Measurements from ENCODE around the gene NELL1.

DNA sequence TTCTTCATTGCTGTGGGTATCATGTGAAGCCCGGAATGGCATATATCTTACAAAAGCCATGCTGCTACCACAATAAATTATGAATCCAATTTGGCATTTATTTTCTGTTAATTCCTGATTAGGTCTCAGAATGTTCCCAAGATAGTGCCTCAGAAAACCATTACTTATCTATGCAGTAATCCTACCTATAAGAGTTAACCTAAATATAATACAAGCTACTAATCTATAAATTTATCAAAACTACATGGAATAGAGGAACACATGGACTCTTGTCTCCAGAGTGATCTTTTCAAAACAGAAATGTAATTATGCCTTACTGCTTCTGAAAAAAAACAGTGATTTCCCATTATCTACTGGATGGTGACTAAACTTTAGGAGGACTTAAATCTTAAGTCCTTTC is 835.7 kb downstream of the NELL1 start:
- TF ChIP-seq, protein P1, sequence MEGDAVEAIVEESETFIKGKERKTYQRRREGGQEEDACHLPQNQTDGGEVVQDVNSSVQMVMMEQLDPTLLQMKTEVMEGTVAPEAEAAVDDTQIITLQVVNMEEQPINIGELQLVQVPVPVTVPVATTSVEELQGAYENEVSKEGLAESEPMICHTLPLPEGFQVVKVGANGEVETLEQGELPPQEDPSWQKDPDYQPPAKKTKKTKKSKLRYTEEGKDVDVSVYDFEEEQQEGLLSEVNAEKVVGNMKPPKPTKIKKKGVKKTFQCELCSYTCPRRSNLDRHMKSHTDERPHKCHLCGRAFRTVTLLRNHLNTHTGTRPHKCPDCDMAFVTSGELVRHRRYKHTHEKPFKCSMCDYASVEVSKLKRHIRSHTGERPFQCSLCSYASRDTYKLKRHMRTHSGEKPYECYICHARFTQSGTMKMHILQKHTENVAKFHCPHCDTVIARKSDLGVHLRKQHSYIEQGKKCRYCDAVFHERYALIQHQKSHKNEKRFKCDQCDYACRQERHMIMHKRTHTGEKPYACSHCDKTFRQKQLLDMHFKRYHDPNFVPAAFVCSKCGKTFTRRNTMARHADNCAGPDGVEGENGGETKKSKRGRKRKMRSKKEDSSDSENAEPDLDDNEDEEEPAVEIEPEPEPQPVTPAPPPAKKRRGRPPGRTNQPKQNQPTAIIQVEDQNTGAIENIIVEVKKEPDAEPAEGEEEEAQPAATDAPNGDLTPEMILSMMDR (IDR thresholded peaks at IDR 0.05), result no peak
- TF ChIP-seq EZH2 (IDR thresholded peaks at IDR 0.05) (no peak), EZH2phosphoT487 (IDR thresholded peaks at IDR 0.05) (no peak)

Data from neural progenitor cell (in vitro differentiated cells).